SJCRH30 (cell line): ENCODE results near the gene TDRD1. TPM values are rescaled to one million over a fixed set of nuclear protein-coding genes. Genes with fewer than 3 reads are reported as not detected.
A peak's percentile ranks its signal among the peaks of the same experiment; 100 is the strongest.

Experiments used
- DNase-seq, 2 experiments: peaks; one replicate each; pipeline ENCODE4 v3.0.0-alpha.2; 2015 to 2020
- H3K27ac ChIP-seq: fragments of 250-450 bp; sonication (Bioruptor Pico); 2 replicates; pipeline ENCODE4 v1.5.1; 2020; ENCODE audit warnings: mild to moderate bottlenecking, moderate library complexity
- H3K27me3 ChIP-seq: fragments of 250-450 bp; sonication (Bioruptor Pico); 2 replicates; pipeline ENCODE4 v1.5.1; 2020; ENCODE audit warnings: mild to moderate bottlenecking, moderate library complexity
- H3K36me3 ChIP-seq: fragments of 250-450 bp; sonication (Bioruptor Pico); 2 replicates; pipeline ENCODE4 v1.5.1; 2020; ENCODE audit warnings: mild to moderate bottlenecking, moderate library complexity
- H3K4me1 ChIP-seq: fragments of 250-450 bp; sonication (Bioruptor Pico); 2 replicates; pipeline ENCODE4 v1.5.1; 2020; ENCODE audit warnings: mild to moderate bottlenecking, moderate library complexity
- H3K4me3 ChIP-seq: fragments of 250-450 bp; sonication (Bioruptor Pico); 2 replicates; pipeline ENCODE4 v1.5.1; 2020; ENCODE audit warnings: mild to moderate bottlenecking, moderate library complexity
- H3K9me3 ChIP-seq: fragments of 250-450 bp; sonication (Bioruptor Pico); replicated peaks from 2 replicates; pipeline ENCODE4 v1.5.1; 2020; ENCODE audit warnings: mild to moderate bottlenecking, moderate library complexity
- total RNA-seq: library from RNA; depleted of rRNA; stranded (reverse); fragments of >200 nt; shearing (Covaris generic); gene quantifications from 2 replicates; pipeline ENCODE4 v1.2.3, GENCODE V29; 2014

TDRD1 gene
- total RNA-seq, 1 experiment from 2014 or later = 0.61 TPM

DNA sequence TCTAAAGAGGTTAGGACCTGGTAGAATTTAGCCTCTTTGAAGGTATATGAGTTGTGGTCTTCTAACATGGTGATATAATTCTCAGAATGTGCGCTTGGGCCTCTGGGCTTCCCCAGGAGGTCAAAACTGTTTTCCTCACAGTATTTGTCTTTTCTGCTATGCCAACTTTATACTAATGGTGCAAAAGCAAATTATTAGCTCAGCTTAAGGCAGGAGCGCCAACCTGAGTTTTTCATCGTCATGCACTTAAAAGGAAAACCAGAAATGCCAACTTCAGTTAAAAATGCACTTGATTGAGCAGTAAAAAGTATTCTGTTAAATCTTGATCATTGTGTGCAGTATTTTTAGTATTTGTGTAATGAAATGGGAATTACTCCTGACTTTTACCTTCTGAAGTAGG lies 9.7 kb downstream of the TDRD1 start:
- DNase-seq = no peak
- Histone ChIP-seq H3K27ac (no peak overlapping the region), H3K36me3 (no peaks in the 10 kb centered on the region), H3K4me3 (no peak overlapping the region), H3K9me3 (no peaks in the 10 kb centered on the region), H3K27me3 (no peaks in the 10 kb centered on the region), H3K4me1 (no peaks in the 10 kb centered on the region; the same call in 1 of the 2 replicates)

DNA sequence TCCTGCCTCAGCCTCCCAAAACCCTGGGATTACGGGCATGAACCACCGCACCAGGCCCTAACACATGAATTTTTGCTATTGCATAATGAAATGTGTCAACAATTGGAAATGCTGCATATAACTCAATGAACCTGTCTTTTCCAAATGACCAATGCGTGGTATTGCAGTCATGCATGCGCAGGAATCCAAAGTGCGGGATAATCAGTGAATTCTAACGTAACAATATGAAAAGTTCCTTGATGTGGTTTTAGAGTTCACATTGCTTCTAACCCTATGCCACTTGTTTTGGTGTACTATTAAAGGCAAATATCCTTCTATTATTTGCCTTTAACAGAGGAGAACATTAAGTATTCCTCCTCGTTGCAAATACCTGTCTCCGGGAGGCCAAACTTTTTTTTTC lies 10.5 kb downstream of the TDRD1 start:
- DNase-seq = no peak
- H3K4me1 ChIP-seq = no peaks in the 10 kb centered on the region
- no peak overlapping the region for H3K4me3 ChIP-seq
- no peaks in the 10 kb centered on the region for H3K9me3 ChIP-seq
- no peak overlapping the region for H3K27ac ChIP-seq
- H3K27me3 ChIP-seq = no peaks in the 10 kb centered on the region
- H3K36me3 ChIP-seq = no peaks in the 10 kb centered on the region

- DNase-seq = no peak
- Histone ChIP-seq H3K4me3 (no peak overlapping the region), H3K27me3 (no peaks in the 10 kb centered on the region), H3K36me3 (no peaks in the 10 kb centered on the region), H3K9me3 (no peaks in the 10 kb centered on the region), H3K27ac (no peak overlapping the region), H3K4me1 (no peaks in the 10 kb centered on the region)
Measured at GRCh38 chr10:114195079-114195478, 15.9 kb downstream of the TDRD1 start.

DNA sequence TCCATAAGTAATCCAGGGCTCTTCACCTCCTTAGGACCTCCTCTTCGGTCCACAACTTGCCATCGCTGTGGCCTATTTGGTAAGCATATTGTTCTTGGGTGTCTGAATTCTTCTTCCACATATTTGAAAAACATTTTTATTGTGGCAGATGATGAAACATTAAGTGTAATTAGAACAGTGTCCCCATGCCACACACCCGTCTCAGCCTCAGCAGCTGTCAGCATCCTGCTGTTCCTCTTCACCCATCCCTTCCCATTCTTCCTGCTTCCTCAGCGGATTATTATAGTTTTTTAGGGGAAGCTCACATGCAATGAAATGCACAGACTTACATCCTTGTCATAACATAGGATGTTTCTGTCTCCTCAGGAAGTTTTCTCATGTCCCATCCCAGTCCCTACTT lies 20.1 kb downstream of the TDRD1 start:
- Histone ChIP-seq H3K9me3 (no peaks in the 10 kb centered on the region), H3K4me1 (no peaks in the 10 kb centered on the region), H3K27ac (no peak overlapping the region), H3K27me3 (no peaks in the 10 kb centered on the region), H3K36me3 (no peaks in the 10 kb centered on the region), H3K4me3 (no peak overlapping the region)
- no peak for DNase-seq

DNA sequence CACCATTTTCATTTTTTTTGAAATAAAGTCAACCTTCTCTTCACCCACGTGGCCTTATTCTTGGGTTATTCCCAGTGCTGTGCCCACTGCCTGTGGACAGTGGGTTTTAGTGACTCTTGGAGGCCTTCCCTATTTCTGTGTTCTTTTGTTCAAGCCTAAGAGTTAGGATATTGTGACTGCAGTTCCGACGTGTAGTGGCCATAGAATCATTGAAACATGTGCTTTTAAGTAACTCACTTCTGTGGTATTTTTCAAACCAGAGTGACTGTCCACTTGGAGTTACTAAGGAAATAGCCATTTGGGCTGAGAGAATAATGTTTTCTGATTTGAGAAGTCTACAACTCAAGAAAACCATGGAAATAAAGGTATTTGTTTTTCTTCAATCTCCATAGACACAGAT lies 23.7 kb downstream of the TDRD1 start:
- Histone ChIP-seq H3K27ac (no peak overlapping the region), H3K4me1 (no peaks in the 10 kb centered on the region), H3K9me3 (no peaks in the 10 kb centered on the region), H3K4me3 (no peak overlapping the region), H3K36me3 (no peaks in the 10 kb centered on the region), H3K27me3 (no peaks in the 10 kb centered on the region)
- DNase-seq = no peak

DNA sequence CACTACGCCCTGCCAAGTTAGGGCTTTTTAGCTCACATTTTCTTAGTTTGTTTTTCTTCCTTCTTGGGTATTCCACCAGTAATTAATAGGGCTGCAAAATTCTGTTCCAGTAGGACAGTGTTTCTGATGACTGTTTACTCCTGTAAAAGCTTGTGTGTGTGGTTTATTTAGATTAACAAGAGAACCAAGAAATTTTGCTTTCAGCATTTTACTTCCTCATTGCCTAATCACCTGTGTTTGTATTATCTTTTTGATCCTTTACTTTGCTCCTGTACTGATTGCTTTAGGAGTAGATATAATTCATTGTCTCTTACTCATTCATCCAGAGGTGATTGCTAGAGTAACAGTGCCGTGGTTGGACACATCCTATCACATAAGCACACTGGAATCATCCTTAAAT lies 27.7 kb downstream of the TDRD1 start:
- H3K36me3 ChIP-seq = no peaks in the 10 kb centered on the region
- no peak overlapping the region for H3K4me3 ChIP-seq
- H3K4me1 ChIP-seq = peaks cover 6% of the 10 kb centered on the region
- H3K27ac ChIP-seq = no peak overlapping the region
- no peak for DNase-seq
- no peaks in the 10 kb centered on the region for H3K27me3 ChIP-seq
- no peaks in the 10 kb centered on the region for H3K9me3 ChIP-seq

DNA sequence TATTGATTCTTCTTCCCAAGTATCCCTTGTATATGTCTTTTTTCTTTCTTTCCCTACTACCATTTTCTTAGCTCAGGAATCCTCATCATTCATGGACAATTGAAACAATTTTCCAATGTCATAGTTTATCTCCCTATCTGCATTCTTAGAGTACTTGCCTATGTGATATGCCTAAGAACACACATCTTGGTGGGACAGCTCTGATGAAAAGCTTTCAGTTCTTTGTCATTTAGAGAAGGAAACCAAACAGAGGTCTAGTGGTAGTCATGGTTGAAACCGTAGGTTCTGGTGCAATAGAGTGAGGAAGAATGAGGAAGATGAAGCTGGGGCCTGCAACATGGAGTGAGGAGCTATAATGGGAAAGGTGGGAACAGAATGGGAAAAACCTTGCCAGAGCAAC lies 28.2 kb downstream of the TDRD1 start:
- DNase-seq = no peak
- Histone ChIP-seq H3K27me3 (no peaks in the 10 kb centered on the region), H3K9me3 (no peaks in the 10 kb centered on the region), H3K4me3 (no peak overlapping the region), H3K4me1 (peaks cover 6% of the 10 kb centered on the region), H3K27ac (no peak overlapping the region), H3K36me3 (no peaks in the 10 kb centered on the region)

GRCh38 chr10:114208351-114208750 lies 29.2 kb downstream of the TDRD1 start:
- Histone ChIP-seq H3K4me3 (no peak overlapping the region), H3K4me1 (peaks cover 6% of the 10 kb centered on the region), H3K27ac (no peak overlapping the region), H3K27me3 (no peaks in the 10 kb centered on the region), H3K9me3 (no peaks in the 10 kb centered on the region), H3K36me3 (no peaks in the 10 kb centered on the region)
- DNase-seq = peak; percentile 35 to 58

GRCh38 chr10:114212153-114212552 lies 33.0 kb downstream of the TDRD1 start:
- Histone ChIP-seq H3K4me3 (no peak overlapping the region), H3K27me3 (no peaks in the 10 kb centered on the region), H3K36me3 (no peaks in the 10 kb centered on the region), H3K4me1 (peaks cover 6% of the 10 kb centered on the region), H3K9me3 (no peaks in the 10 kb centered on the region), H3K27ac (no peak overlapping the region)
- no peak for DNase-seq

DNA sequence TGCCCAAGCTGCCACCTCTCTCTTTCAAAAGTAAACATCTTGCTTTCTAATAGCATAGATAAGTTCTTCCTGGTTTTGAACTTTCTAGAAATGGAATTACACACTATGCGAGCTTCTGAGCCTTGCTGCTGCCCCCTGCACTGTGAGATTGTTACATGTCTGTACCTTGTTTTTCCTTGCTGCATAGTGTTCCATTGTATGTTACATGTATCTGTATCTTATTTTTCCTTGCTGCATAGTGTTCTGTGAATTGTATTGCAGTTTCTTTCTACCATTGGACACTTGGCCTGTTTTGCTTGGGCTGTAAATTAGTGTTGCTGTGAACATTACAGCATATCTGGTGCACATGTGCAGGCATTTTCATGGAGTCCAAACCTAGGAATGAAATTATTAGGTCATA lies 35.9 kb downstream of the TDRD1 start:
- Histone ChIP-seq H3K36me3 (no peaks in the 10 kb centered on the region), H3K4me1 (no peaks in the 10 kb centered on the region), H3K27me3 (no peaks in the 10 kb centered on the region), H3K9me3 (no peaks in the 10 kb centered on the region), H3K27ac (no peak overlapping the region), H3K4me3 (no peak overlapping the region)
- DNase-seq = no peak

DNA sequence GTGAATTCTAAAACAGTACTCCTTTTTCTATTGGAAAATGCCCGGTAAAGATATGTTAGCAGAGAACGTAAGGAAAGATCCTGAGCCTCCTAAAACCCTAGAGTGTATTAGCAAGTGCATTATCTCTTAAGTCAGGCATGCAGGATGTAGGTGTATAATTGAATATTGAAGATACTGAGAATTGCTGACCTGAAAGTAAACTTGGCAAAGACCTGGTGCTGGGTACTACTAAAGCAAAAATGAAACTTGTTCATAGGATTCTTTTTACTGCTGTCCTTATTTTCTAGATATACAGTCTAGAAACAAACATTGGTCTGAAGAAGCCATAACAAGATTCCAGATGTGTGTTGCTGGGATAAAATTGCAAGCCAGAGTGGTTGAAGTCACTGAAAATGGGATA lies 41.1 kb downstream of the TDRD1 start:
- no peaks in the 10 kb centered on the region for H3K36me3 ChIP-seq
- H3K9me3 ChIP-seq = no peaks in the 10 kb centered on the region
- DNase-seq = no peak
- no peak overlapping the region for H3K27ac ChIP-seq
- no peaks in the 10 kb centered on the region for H3K4me1 ChIP-seq
- H3K4me3 ChIP-seq = no peak overlapping the region
- H3K27me3 ChIP-seq = no peaks in the 10 kb centered on the region

DNA sequence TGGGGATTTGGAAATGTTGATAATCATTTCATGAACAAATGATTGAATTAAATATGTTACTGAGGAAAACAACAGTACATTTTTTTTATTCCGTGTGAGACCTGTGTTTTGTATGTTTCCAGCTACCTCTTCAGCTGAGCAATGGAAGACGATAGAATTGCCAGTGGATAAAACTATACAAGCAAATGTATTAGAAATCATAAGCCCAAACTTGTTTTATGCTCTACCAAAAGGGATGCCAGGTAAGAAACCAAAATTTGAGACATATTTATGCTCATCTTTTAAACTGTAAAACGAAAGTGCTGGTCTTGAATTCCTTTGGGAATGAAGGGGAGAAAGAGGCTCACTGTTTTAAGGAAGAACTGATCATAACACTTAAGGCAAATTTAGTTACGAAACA lies 42.1 kb downstream of the TDRD1 start:
- Histone ChIP-seq H3K27me3 (no peaks in the 10 kb centered on the region), H3K4me3 (no peak overlapping the region), H3K9me3 (no peaks in the 10 kb centered on the region), H3K4me1 (no peaks in the 10 kb centered on the region), H3K36me3 (no peaks in the 10 kb centered on the region), H3K27ac (no peak overlapping the region)
- no peak for DNase-seq

DNA sequence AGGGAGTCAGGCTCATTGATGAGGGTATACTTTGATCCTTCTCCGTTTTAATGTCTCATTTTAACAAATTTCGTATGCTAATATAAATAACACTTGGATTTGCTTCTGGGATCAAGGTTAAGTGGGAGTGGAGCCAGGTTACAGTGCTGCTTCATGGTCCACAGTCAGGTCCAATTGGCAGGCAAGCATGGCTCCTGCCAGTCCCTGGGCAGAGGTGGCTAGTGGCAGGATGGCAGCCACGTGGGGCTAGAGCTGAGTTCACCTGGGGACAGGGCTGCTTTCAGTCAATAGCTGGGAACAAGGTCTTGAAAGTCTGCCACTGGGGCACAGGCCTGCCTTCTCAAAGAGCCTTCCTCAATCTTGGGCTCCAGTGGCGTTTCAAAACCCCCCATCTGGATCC lies 43.9 kb downstream of the TDRD1 start:
- no peaks in the 10 kb centered on the region for H3K9me3 ChIP-seq
- no peaks in the 10 kb centered on the region for H3K4me1 ChIP-seq
- no peak overlapping the region for H3K27ac ChIP-seq
- no peak for DNase-seq
- no peak overlapping the region for H3K4me3 ChIP-seq
- H3K36me3 ChIP-seq = no peaks in the 10 kb centered on the region
- no peaks in the 10 kb centered on the region for H3K27me3 ChIP-seq

- no peak for DNase-seq
- H3K9me3 ChIP-seq = no peaks in the 10 kb centered on the region
- peaks cover 2% of the 10 kb centered on the region; the same call in 1 of the 2 replicates for H3K4me1 ChIP-seq
- peaks cover 2% of the 10 kb centered on the region; the same call in 1 of the 2 replicates for H3K27me3 ChIP-seq
- H3K27ac ChIP-seq = no peak overlapping the region
- H3K4me3 ChIP-seq = no peak overlapping the region
- no peaks in the 10 kb centered on the region for H3K36me3 ChIP-seq
Measured at GRCh38 chr10:114228156-114228555, 49.0 kb downstream of the TDRD1 start.

GRCh38 chr10:114232561-114233176 lies 53.5 kb downstream of the TDRD1 start:
- H3K9me3 ChIP-seq = no peaks in the 10 kb centered on the region
- DNase-seq = no peak
- no peaks in the 10 kb centered on the region for H3K36me3 ChIP-seq
- no peak overlapping the region for H3K27ac ChIP-seq
- H3K4me3 ChIP-seq = no peak overlapping the region
- H3K27me3 ChIP-seq = peaks cover 5% of the 10 kb centered on the region; the same call in 1 of the 2 replicates
- peaks cover 2% of the 10 kb centered on the region; the same call in 1 of the 2 replicates for H3K4me1 ChIP-seq

GRCh38 chr10:114233482-114233881 lies 54.3 kb downstream of the TDRD1 start:
- DNase-seq = no peak
- no peaks in the 10 kb centered on the region for H3K9me3 ChIP-seq
- H3K27ac ChIP-seq = no peak overlapping the region
- peaks cover 5% of the 10 kb centered on the region; the same call in 1 of the 2 replicates for H3K27me3 ChIP-seq
- peaks cover 2% of the 10 kb centered on the region; the same call in 1 of the 2 replicates for H3K4me1 ChIP-seq
- H3K4me3 ChIP-seq = no peak overlapping the region
- no peaks in the 10 kb centered on the region for H3K36me3 ChIP-seq
